ENCODE measurements around the gene NUP133.
A peak's percentile ranks its signal among the peaks of the same experiment; 100 is the strongest.

Gene NUP133

GRCh38 chr1:229461032-229461668 lies 47.0 kb downstream of the NUP133 start:
- no peaks in the 10 kb centered on the region for H3K27me3 ChIP-seq
- no peaks in the 10 kb centered on the region for H3K9me3 ChIP-seq
- DNase-seq = no peak
- TF ChIP-seq CTCF (IDR thresholded peaks at IDR 0.05; ENCODE audit: low read depth, low read length) = no peak
- no peaks in the 10 kb centered on the region for H3K4me1 ChIP-seq
- H3K4me3 ChIP-seq (ENCODE audit: low read depth, low read length) = no peak overlapping the region
- H3K36me3 ChIP-seq = peaks cover 64% of the 10 kb centered on the region

- TF ChIP-seq CTCF (IDR thresholded peaks at IDR 0.05; ENCODE audit: low read depth, low read length) = no peak
- H3K27me3 ChIP-seq = no peaks in the 10 kb centered on the region
- DNase-seq = no peak
- H3K9me3 ChIP-seq = no peaks in the 10 kb centered on the region
- H3K4me1 ChIP-seq = no peaks in the 10 kb centered on the region
- no peak overlapping the region for H3K4me3 ChIP-seq (ENCODE audit: low read depth, low read length)
- H3K36me3 ChIP-seq = peaks cover 63% of the 10 kb centered on the region
These were observed 48.3 kb downstream of the NUP133 start for GRCh38 chr1:229459815-229460214.

GRCh38 chr1:229457436-229457835 lies 50.7 kb downstream of the NUP133 start:
- Histone ChIP-seq H3K27me3 (no peaks in the 10 kb centered on the region), H3K9me3 (no peaks in the 10 kb centered on the region), H3K36me3 (peaks cover 50% of the 10 kb centered on the region), H3K4me1 (no peaks in the 10 kb centered on the region), H3K4me3 (ENCODE audit: low read depth, low read length) (no peak overlapping the region)
- TF ChIP-seq CTCF (IDR thresholded peaks at IDR 0.05; ENCODE audit: low read depth, low read length) = no peak
- no peak for DNase-seq

GRCh38 chr1:229456016-229456415 lies 52.1 kb downstream of the NUP133 start:
- H3K36me3 ChIP-seq = peaks cover 48% of the 10 kb centered on the region
- H3K27me3 ChIP-seq = no peaks in the 10 kb centered on the region
- no peak for TF ChIP-seq CTCF (IDR thresholded peaks at IDR 0.05; ENCODE audit: low read depth, low read length)
- H3K4me3 ChIP-seq (ENCODE audit: low read depth, low read length) = no peak overlapping the region
- no peaks in the 10 kb centered on the region for H3K4me1 ChIP-seq
- H3K9me3 ChIP-seq = no peaks in the 10 kb centered on the region
- DNase-seq = no peak

- Histone ChIP-seq H3K9me3 (no peaks in the 10 kb centered on the region), H3K27me3 (no peaks in the 10 kb centered on the region), H3K4me1 (no peaks in the 10 kb centered on the region), H3K36me3 (peaks cover 38% of the 10 kb centered on the region), H3K4me3 (ENCODE audit: low read depth, low read length) (no peak overlapping the region)
- no peak for TF ChIP-seq CTCF (IDR thresholded peaks at IDR 0.05; ENCODE audit: low read depth, low read length)
- no peak for DNase-seq
These were observed 54.1 kb downstream of the NUP133 start for GRCh38 chr1:229454056-229454455.

- H3K27me3 ChIP-seq = no peaks in the 10 kb centered on the region
- H3K36me3 ChIP-seq = peaks cover 41% of the 10 kb centered on the region
- no peak for DNase-seq
- no peaks in the 10 kb centered on the region for H3K4me1 ChIP-seq
- H3K9me3 ChIP-seq = no peaks in the 10 kb centered on the region
- peak; percentile 77 for TF ChIP-seq CTCF (IDR thresholded peaks at IDR 0.05; ENCODE audit: low read depth, low read length)
- no peak overlapping the region for H3K4me3 ChIP-seq (ENCODE audit: low read depth, low read length)
These were observed 55.0 kb downstream of the NUP133 start for GRCh38 chr1:229452956-229453801.
